Esophagus squamous epithelium (tissue), 5 donors: Measurements from ENCODE around the gene SSR4. TPM values are rescaled to one million over a fixed set of nuclear protein-coding genes. Genes with fewer than 3 reads are reported as not detected.

Experiments used
- DNase-seq: peaks from one replicate; lab custom pipeline; 2025; lab: John Stamatoyannopoulos, UW
- H3K27ac ChIP-seq, 4 donors: fragments of 200-600 bp; sonication (generic); one replicate each; pipeline ENCODE4 v1.5.1; 2016 to 2019; ENCODE audit warnings: mild to moderate bottlenecking in 1 of 4
- H3K27me3 ChIP-seq, 4 donors: fragments of 200-600 bp; sonication (generic); 1 replicate in 3 of 4; 2 replicates in 1 of 4; pipeline versions ENCODE4 v1.5.1 to v1.6.0; 2017 to 2021; ENCODE audit warnings: antibody characterized with exemption in 1 of 4
- H3K36me3 ChIP-seq, 3 donors: fragments of 200-600 bp; sonication (generic); one replicate each; pipeline ENCODE4 v1.5.1; 2016 to 2019
- H3K4me1 ChIP-seq, 3 donors: fragments of 200-600 bp; sonication (generic); one replicate each; pipeline ENCODE4 v1.5.1; 2017 to 2019
- H3K4me3 ChIP-seq, 4 donors: fragments of 200-600 bp; sonication (generic); 1 replicate in 3 of 4; 2 replicates in 1 of 4; pipeline ENCODE4 v1.5.1; 2016 to 2019; ENCODE audit warnings: mild to moderate bottlenecking in 2 of 4, moderate library complexity in 1 of 4
- H3K9me3 ChIP-seq, 3 donors: fragments of 200-600 bp; sonication (generic); one replicate each; pipeline ENCODE4 v1.5.1; 2016 to 2019
- CTCF ChIP-seq, 6 experiments: fragments of 450-650 bp in 4 of 6; fragments of 200-600 bp in 2 of 6; sonication (generic) in 2 of 6; IDR thresholded peaks; one replicate each; pipeline ENCODE4 v1.5.1; 2016 to 2019; ENCODE audit warnings: antibody characterized with exemption in 6 of 6, mild to moderate bottlenecking in 4 of 6, moderate library complexity in 4 of 6
- POLR2A ChIP-seq, 4 donors: fragments of 450-650 bp; IDR thresholded peaks; one replicate each; pipeline ENCODE4 v1.6.1; 2017; ENCODE audit warnings: antibody characterized with exemption in 4 of 4, mild to moderate bottlenecking in 4 of 4, moderate library complexity in 3 of 4
- WGBS, 2 donors: methylation state at CpG; one replicate each; pipeline ENCODE4 v1.1.5; 2018; 5-methylcytosine and 5-hydroxymethylcytosine counted together
- intact Hi-C: fragments of 100-400 bp; cut with DNase I; formaldehyde crosslinking; loops from one replicate; pipeline ENCODE4 v1.15.0; 2022
- total RNA-seq, 4 donors: library from RNA; depleted of rRNA; stranded (reverse); fragments of >200 nt; gene quantifications; one replicate each; pipeline ENCODE4 v1.1.0, GENCODE V29; 2016
- donor health status: DM: yes; HTN: yes; CAD: no.

The SSR4 gene
- total RNA-seq, 4 donors from 2014 or later: 131 to 257 (median 159) TPM

GRCh38 chrX:153799326-153799725 lies 4.9 kb downstream of the SSR4 start:
- no peaks in the 10 kb centered on the region for H3K27me3 ChIP-seq
- H3K36me3 ChIP-seq: peaks cover 0 to 35% (median 5%) of the 10 kb centered on the region in 3 donors
- no peak for DNase-seq
- TF ChIP-seq CTCF (IDR thresholded peaks at IDR 0.05) (no peak), POLR2A (IDR thresholded peaks at IDR 0.05) (no peak)
- H3K9me3 ChIP-seq: no peaks in the 10 kb centered on the region
- intact Hi-C loops: no loop called here
- H3K27ac ChIP-seq: no peak overlapping the region
- peaks cover 9 to 18% (median 11%) of the 10 kb centered on the region in 3 donors for H3K4me1 ChIP-seq
- H3K4me3 ChIP-seq: no peak overlapping the region
- WGBS, 2 donors: 66 to 93% methylated on average over 3 to 4 of the region's 5 CpGs

GRCh38 chrX:153800177-153800722 lies 5.8 kb downstream of the SSR4 start:
- no peak overlapping the region for H3K4me3 ChIP-seq
- no peaks in the 10 kb centered on the region for H3K9me3 ChIP-seq
- DNase-seq: no peak
- H3K27ac ChIP-seq: no peak overlapping the region
- H3K36me3 ChIP-seq: peaks cover 0 to 35% (median 5%) of the 10 kb centered on the region in 3 donors
- WGBS, 2 donors: 77% methylated on average over 4 of the region's 16 CpGs; no CpG with 5 or more reads in 1 of the 2 donors
- peaks cover 7 to 19% (median 10%) of the 10 kb centered on the region in 3 donors for H3K4me1 ChIP-seq
- H3K27me3 ChIP-seq: no peaks in the 10 kb centered on the region
- TF ChIP-seq POLR2A (IDR thresholded peaks at IDR 0.05) (no peak), CTCF (IDR thresholded peaks at IDR 0.05) (no peak)
- intact Hi-C loops: no loop called here

- Histone ChIP-seq H3K4me1 (peaks cover 2 to 18% (median 5%) of the 10 kb centered on the region in 3 donors), H3K9me3 (no peaks in the 10 kb centered on the region), H3K4me3 (no peak overlapping the region), H3K27ac (no peak overlapping the region), H3K27me3 (no peaks in the 10 kb centered on the region), H3K36me3 (peaks cover 0 to 35% (median 5%) of the 10 kb centered on the region in 3 donors)
- intact Hi-C loops: no loop called here
- TF ChIP-seq POLR2A (IDR thresholded peaks at IDR 0.05) (no peak), CTCF (IDR thresholded peaks at IDR 0.05) (no peak)
- no peak for DNase-seq
- WGBS, 2 donors: 66% methylated on average over 7 of the region's 7 CpGs; no CpG with 5 or more reads in 1 of the 2 donors
These were observed 6.3 kb downstream of the SSR4 start for GRCh38 chrX:153800746-153801145.

GRCh38 chrX:153801669-153802068 lies 7.2 kb downstream of the SSR4 start:
- Histone ChIP-seq H3K36me3 (peaks cover 0 to 26% (median 5%) of the 10 kb centered on the region in 3 donors), H3K4me3 (no peak overlapping the region), H3K9me3 (no peaks in the 10 kb centered on the region), H3K27me3 (no peaks in the 10 kb centered on the region), H3K4me1 (peaks cover 0 to 18% (median 0%) of the 10 kb centered on the region in 3 donors), H3K27ac (no peak overlapping the region)
- no peak for DNase-seq
- 80% methylated on average over 2 of the region's 8 CpGs; no CpG with 5 or more reads in 1 of the 2 donors for WGBS, 2 donors
- TF ChIP-seq CTCF (IDR thresholded peaks at IDR 0.05) (no peak), POLR2A (IDR thresholded peaks at IDR 0.05) (no peak)
- intact Hi-C loops: no loop called here

GRCh38 chrX:153802513-153803045 lies 8.1 kb downstream of the SSR4 start:
- H3K27me3 ChIP-seq: no peaks in the 10 kb centered on the region
- H3K27ac ChIP-seq: no peak overlapping the region
- DNase-seq: no peak
- TF ChIP-seq POLR2A (IDR thresholded peaks at IDR 0.05) (no peak), CTCF (IDR thresholded peaks at IDR 0.05) (no peak)
- H3K36me3 ChIP-seq: peaks cover 0 to 17% (median 2%) of the 10 kb centered on the region in 3 donors
- peaks cover 0 to 26% (median 3%) of the 10 kb centered on the region in 3 donors for H3K4me1 ChIP-seq
- WGBS, 2 donors: 45 to 77% methylated on average over 8 to 14 of the region's 14 CpGs
- H3K9me3 ChIP-seq: no peaks in the 10 kb centered on the region
- H3K4me3 ChIP-seq: no peak overlapping the region
- intact Hi-C loops: no loop called here
